Activated CD8-positive, alpha-beta memory T cell treated with anti-CD3 and anti-CD28 coated beads for 48 hours (primary cell): ENCODE results near the gene TTLL8.

ENCODE experiments used
- DNase-seq, 3 experiments: peaks; one replicate each; pipeline ENCODE4 v3.0.0-alpha.2; 2020; ENCODE audit warnings: low read depth in 2 of 3, low spot score in 2 of 3

The TTLL8 gene

DNA sequence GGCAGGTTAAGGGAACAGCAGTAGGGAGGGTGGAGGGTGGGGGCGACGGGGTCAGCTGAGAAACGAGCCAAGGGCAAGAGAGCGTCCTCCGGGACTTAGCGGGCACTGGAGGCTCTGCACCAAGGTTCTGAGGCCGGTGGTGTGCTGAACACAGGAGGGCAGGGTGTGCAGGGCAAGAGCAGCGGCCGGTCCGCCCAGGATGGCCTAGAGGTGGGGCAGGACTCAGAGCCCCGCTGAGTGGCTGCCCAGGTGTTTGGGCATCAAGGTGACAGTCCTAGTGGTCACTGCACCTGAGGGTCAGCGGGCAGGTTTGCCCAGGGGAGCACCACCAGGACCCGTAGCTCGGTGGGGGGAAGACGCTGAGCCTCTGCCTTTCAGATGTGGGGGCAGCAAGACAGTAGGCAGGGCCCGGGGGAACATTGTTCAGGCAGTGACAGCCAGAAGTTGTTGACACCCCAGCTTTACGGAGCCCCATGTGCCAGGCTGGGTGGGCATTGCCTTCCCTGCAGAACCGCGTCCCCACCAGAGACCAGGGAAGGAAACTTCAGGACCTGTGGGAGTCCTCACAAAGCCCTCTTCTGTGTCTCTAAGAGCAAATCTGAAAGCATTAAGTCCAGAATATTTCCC, 4.5 kb upstream of the TTLL8 start:
- no peak for DNase-seq

DNA sequence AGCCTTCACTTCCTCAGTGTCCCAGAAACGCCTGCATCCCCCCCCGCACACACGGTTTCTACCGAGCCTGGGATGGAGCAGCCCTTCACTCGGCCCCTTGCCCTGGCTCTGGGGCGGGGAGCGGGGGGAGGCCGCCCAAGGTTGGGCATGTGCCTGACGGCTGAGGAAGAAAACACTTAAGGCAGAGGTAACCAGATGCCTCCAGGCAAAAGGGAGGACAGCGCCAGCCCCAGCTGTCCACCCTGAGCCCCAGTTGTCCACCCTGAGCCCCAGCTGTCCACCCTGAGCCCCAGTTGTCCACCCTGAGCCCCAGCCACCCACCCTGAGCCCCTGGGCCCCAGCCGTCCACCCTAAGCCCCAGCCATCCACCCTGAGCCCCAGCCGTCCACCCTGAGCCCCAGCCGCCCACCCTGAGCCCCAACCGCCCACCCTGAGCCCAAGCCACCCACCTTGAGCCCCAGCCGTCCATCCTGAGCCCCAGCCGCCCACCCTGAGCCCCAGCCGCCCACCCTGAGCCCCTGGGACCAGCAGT, 3.8 kb upstream of the TTLL8 start:
- no peak for DNase-seq

DNA sequence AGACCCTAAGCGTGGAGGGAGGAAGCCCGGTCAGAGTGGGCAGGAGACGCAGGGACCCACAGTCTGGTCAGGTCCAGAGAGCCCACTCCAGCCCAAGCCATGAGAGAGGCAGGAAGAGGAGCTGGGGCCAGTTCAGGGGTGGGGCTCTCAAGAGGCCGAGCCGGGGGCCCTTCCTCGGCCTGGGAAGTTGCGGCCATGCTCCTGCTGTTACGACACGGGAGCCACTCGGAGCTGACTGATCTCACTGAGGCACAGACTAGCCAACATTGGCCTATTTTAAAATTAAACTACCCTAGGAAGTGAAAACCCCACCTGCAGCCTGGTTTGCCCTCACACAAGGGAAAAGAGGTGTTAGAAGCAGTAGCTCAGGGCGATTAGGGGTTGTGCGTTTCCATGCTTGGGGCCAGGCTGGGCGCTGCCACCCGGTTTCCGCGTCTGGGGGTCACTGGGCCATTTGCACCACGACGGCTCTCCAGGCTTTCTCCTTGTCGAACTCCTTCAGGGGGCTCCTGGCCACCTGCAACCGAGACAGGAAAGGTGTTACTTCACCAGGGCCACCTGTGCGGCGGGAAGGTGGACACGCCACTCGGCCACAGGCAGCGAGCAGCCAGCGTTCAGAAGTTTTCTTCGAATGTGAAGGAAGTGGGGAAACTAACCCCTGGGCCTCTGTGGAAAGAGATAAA, 3.2 kb upstream of the TTLL8 start:
- no peak for DNase-seq

DNA sequence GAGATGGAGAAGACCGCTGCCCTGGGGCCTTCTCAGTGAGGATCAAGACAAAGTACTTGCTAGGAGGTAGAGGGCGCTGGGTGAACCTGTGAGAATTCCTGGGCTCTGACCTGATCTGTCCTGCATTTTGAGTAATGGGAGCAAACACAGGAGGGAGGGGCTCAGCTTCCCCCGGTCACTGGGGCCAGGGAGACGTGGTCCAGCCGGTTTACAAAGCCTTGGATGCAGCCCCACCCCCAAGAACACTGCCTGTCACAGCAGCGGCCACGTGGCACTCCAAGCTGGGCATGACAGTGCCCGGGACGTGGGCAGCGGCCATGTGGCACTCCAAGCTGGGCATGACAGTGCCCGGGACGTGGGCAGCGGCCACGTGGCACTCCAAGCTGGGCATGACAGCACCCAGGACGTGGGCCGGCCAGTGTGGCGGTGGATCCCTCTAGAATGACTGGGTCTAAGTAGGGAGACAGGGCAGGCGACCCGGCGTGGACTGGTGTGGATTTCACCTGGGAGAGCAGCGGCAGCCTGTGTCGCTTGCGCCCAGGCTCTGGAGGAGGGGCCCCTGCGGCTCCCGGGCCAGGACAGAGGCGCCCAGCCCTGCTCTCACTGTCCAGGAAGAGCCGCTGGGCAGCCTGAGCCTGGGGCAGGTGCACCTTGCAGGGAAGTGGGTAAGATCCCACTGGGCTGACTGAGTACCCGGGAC, 2.5 kb upstream of the TTLL8 start:
- DNase-seq, result no peak

DNA sequence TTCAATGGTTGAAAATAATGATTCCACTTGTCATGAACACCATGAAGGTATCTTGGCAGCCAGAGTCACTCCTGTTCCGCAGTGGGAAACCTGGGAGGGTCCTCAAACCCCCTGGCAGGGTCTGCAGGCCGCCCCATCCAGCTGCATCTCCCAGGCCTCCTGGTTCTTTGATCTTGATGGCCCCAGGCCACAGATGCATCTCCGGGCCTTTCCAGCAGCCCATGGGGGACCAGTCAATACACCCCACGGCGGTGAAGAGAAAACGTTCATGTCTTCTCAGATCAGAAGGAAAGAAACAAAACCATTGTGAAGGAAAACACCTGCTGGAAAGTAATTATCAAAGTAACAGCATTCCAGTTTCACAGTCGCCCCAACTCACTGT, 1.8 kb upstream of the TTLL8 start:
- no peak for DNase-seq

DNA sequence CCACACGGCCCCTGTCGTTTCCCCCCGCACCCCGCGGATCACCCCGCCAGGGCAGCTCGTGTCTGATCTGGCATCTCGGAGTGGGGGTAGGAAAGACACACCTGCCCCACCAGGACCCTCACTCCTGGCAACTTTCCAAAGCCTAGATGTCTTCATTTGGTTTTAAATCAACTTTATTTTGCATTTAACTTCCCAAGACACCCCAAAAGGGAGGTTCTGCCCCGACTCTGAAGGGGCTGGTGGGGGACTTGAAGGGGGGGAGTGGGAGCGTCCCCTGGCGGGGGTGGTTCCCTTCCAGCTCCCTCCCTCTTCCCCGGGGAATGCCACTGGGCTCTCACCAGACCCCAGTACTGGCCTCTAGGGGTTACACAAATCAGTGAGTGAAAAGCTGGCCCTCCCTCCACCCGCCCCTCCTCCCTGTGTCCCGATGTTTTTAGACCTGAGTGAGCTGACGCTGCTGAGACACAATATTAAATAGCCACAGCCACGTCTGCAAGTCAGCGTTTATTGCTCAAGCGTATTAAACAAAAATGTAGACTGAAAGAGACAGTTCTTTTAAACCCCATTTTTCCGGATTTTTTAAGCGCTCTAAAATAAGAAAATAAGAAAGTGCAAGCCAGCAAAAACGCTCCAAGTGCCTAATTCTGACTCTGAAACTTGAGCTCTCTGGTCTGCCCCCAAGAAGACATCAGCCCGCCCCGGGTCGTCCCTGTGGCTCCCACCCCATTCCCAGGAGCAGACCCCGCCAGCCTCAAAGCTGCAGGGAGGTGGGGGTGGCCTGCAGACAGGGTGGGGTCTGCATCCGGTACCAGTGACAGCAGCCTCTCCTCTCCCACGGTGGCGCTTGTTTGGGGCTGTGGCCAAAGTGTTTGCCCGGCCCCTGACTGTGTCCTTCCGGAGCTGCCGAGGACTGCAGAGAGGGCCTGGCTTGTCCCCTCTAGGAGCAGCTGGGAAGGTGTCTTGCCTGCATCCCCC, 1.1 kb upstream of the TTLL8 start:
- DNase-seq, result no peak

DNA sequence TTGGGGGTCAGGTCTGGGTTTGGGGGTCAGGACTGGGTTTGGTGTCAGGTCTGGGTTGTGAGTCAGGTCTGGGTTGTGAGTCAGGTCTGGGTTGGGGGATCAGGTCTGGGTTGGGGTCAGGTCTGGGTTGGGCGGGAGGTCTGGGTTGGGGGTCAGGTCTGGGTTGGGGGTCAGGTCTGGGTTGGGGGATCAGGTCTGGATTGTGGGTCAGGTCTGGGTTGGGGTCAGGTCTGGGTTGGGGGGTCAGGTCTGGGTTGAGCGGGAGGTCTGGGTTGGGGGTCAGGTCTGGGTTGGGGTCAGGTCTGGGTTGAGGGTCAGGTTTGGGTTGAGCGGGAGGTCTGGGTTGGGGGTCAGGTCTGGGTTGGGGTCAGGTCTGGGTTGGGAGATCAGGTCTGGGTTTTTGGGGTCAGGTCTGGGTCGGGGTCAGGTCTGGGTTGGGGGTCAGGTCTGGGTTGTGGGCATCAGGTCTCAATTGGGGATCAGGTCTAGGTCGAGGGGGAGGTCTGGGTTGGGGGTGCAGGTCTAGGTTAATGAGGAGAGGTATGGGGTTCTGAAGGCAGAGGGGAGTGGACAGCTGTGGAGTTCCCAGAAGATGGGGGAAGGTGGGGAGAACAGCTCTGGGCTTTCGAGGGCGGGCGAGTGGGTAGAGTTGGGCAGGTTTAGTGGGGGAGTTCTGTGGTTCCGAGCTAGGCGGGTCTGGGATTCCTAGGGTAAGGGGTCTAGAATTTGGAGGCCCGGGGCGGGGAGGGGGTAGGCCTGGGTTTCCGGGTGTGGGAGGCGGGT, 629 bp downstream of the TTLL8 start:
- no peak for DNase-seq

DNA sequence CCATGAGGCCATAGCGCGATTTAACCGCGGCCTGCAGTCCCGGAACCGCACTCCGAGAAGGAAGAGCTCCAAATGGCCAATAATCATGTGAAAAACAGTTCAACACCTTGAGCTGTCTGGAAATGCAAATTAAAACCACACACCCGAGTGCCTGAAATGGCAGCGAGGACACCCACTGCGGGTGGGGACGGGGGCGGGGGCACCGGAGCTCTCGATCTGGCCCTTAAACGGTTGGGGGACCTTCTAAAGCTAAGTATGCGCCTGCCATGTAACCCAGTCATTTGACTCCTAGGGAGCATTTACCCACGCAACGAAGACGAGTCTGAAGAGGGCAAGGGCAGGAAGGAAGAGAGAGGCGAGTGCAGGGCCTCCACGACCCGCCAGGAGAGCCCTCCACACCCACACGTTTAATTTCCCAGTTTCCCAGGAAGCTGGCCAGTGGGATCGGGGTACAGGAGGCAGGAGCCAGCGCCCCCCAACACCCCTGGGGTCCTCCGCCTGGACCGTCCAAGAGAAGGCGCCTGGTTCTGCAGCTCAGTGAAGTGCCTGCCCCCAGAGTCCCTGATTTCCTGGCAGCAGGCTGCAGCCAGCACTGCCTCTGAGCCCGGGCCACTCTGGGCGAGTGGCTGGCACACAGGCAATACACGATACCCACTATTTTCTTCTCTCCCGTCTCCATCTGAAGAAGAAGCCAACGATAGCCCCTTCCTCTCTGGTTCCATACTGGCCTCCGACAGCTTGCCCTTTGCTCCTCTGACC, 1.7 kb downstream of the TTLL8 start:
- no peak for DNase-seq

DNA sequence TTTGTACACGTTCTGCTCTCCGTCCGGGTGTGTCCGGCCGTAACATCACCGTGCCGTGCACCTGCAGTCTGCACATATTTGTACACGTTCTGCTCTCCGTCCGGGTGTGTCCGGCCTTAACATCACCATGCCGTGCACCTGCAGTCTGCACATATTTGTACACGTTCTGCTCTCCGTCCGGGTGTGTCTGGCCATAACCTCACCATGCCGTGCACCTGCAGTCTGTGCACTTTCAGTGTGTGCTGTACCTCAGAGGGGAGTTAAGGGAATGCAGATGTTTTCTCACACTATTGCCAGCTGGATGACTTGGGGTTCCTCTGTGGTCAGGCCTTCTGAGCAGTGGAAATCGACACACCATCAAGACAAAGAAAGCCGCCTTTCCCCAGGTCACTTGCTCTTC, 4.2 kb downstream of the TTLL8 start:
- no peak for DNase-seq

DNA sequence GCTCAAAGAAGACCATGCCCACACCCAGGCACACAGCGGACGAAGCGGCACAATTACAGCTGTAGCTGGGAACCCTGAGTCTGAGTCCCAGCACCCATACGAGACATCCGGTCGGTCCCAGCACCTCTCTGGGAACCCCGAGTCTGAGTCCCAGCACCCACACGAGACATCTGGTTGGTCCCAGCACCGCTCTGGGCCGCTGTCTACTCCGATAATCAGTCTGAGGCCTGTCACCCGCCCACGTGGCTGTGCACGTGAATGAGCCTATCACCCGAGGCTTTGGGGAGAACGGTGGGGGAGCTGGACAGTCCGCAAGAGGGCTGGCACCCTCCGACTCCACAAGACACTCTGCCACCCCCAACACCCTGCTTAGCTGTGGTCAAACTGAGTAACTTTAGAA, 6.2 kb downstream of the TTLL8 start:
- no peak for DNase-seq

DNA sequence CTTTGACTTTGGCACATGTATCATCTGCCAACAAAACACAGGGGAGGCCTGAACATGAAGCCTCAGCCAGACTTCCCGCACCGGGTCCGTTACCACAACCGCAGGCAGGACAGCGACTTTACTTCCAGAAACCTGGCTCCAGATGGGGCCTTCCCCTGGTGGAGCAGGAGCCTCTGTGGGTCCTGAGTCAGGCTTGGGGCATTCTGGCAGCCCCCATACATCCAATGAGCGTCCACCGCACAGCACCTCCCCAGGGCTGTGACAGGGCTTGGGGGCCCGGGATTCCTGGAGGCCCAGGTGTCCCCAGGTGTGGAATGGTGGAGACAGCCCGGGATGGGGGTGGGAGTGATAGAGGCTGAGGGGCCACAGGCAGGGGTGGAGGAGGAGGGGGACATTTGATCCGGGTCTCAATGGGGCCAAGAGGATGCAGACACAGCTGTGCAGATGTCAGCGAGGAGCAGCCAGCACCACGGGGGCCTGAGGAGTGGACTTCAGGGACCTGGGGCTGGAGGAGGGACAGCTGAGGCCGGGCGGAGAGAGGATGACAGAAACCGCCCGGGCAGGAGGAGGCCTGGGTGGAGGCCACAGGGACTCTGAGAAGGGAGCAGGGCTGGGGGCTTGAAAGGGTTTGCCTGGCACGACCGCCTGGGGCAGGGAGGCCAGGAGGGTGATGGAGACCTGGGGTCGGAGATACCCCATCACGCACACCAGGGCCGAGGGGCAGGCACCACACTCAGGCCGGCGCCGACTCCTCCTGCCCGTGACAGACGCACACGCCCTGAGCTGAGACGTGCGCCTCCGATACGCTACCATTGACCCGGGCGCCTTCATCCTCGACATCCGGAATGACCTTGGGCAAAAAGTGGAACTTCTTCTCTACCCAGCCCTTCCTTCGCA, 8.6 kb downstream of the TTLL8 start:
- DNase-seq, result no peak

DNA sequence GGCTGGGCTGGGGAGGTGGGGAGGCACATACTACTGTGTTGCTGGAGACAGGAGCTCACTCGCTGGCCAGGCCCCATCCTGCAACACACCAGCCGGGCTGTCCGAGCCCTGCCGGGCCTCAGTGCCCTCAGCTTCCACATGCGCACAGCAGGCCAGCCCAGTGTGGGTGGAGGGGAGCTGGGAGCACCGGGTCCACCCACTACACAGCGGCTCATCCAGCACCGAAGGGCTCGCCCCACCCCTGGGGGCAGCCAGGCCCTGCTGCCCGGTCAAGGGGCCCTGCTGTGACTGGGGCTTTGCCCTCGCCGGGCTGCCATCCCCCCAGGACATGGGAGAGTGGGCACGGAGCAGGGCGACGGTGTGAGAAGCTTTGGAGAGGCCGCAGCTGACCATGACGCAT, 9.3 kb downstream of the TTLL8 start:
- DNase-seq, result no peak

DNA sequence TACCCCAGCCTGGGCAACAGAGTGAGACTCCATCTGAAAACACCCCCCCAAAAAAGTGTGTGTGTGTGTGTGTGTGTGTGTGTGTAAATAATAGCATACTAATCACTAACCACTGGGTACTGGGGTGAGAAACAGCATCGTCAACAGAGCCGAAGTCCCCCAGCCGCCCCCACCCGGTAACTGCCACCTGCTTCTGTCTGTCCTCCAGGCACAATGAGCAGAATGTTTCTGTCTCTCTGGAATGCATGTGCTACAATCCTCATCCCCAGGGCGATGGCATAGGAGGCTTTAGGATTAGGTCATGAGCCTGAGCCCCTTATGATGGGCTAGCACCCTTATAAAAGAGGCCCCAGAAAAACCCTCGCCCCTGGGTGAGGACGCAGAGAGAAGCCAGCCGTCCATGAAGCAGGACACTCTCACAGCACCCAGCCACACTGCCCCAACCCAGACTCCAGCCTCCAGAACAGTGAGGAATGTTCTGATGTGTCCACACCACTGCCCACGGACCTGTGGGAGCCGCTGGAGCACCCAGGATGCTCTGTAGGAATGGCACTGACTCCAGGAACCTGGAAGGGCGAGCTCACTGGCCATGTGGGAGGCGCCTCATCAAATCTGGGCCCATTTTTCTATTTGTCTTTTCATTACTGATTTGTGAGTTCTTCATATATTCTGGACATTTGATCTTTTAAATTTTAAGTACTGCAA, 9.9 kb downstream of the TTLL8 start:
- DNase-seq, result no peak

DNA sequence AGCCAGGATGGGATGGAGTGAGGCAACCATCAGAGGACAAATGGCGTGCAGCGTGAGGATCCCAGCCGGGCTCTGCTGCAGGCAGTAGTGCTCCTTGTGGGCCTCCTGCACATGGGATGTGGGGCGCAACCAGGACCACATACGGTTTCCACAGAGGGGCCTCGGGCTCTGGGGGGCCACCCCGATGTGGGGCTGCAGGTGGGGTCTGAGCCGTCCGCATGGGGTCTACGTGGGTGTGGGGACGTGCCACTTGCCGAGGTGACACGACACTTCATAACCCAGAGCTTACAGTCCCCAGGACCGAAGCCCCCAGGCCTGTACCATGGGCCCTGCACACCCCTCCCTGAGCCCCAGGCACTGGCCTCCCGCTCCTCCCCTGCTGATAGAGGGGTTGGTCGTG, 10.8 kb downstream of the TTLL8 start:
- no peak for DNase-seq

DNA sequence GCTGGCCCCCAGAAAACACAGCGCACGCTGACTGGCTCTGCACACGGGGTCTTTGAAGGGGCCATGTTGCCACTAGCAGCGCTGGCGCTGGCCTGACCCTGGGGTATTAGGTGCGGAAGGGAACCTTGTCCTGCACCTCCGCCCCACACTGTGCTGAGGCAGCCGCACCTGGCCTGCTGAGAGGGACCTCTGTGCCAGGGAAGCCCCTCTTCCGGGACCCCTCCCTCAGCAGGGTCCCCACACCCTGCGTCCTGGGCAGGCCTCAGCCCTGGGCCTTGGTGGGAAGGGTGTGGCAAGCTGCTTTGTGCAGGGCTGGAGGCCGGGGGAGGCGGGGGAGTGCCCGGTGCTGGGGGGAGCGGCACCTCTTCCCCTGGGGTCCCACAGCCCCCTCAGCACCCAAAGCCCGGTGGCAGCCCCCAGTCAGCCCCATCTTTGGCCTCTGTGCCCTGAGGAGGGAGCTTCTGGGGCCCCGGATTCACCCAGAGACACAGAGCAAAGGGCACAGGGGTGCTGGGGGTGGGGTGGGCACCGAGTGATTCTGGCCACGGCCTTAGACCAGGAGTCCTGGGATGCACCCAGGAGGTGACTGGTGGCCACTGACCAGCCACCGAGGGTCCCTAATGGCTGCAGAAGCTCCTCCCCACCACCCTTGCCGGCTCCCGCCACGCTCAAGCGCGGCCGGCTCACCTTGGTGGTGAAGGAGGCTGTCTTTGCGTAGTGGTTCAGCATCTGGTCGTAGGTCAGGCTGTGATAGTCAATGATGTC, 11.4 kb downstream of the TTLL8 start:
- DNase-seq, result no peak

DNA sequence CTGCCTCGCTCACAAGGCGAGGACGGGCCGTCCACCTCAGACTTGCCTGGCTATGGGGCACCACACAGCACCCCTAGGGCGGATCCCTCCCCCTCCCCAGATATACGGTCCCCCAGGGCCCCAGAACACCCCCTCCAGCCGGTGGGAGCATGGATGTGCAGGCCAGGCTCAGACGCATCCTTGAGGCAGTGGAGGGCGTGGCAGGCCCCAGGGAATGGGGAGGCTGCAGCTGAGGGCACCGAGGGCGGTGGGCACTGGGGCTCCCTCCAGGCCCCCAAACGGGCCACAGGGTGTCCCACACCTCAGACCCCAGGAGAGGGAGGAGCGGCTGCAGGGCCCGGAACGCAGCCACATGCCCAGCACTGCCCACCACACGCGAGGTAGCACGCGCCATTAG, 12.1 kb downstream of the TTLL8 start:
- DNase-seq, result no peak
